Lung microvascular endothelial cell (primary cell): Measurements from ENCODE around the gene ZC3H4. TPM values are rescaled to one million over a fixed set of nuclear protein-coding genes. Genes with fewer than 3 reads are reported as not detected.

Experiments used
- DNase-seq, 2 donors: peaks; one replicate each; pipeline versions ENCODE4 v3.0.0 to v3.0.0-alpha.2; 2010; ENCODE audit warnings: low read depth in 2 of 2
- total RNA-seq: library from RNA; depleted of rRNA; stranded (reverse); fragments of >200 nt; gene quantifications from 2 replicates; pipeline ENCODE4 v1.2.1, GENCODE V29; 2014

The ZC3H4 gene
- total RNA-seq, 1 donor from 2014 or later, result 9.5 TPM

DNA sequence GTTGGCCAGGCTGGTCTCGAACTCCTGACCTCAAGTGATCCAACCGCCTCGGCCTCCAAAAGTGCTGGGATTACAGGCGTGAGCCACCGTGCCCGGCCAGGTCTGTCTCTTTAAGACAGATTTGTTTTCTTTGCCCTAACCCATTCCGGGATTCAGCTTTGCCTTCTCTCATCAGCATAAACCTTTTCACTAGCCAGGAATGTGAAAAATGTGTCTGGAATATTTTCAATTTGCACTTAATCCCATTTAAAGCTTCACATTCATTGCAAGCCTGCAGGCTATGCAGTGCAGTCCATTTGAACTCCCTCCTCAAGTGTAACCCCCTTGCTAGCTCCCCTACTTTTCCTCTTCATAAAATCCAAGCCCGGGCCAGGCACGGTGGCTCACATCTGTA lies 64.3 kb downstream of the ZC3H4 start:
- DNase-seq, result no peak

DNA sequence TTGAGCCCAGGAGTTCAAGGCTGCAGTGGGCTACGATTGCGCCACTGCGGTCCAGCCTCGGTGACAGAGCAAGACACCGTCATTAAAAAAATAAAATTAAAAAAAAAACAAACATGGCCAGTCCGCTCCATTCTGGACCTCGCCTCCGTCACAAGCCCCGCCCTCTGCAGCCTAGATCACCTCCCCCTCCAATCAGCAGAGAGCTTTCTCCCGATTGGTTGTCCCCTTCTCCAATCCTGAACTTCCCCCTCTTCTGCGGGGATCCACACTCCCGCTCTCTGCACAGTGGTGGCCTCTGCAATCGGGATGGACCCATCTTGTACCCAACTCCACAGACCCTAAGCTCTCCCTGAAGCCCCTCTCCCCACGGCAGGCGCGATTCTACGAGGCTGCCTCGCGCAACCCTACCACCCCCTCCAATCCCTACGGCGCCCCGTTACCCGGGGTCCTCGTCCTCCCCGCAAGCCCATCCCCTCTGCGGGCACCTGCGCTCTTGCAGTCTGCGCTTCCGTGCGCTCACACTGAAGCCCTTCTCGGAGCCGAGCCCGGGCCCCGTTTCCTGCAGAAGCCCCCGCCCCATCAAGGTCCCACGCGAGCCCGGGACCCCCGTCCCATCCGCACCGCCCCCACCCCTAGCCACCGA lies 65.7 kb downstream of the ZC3H4 start:
- peak; percentile 94 to 95 for DNase-seq

DNA sequence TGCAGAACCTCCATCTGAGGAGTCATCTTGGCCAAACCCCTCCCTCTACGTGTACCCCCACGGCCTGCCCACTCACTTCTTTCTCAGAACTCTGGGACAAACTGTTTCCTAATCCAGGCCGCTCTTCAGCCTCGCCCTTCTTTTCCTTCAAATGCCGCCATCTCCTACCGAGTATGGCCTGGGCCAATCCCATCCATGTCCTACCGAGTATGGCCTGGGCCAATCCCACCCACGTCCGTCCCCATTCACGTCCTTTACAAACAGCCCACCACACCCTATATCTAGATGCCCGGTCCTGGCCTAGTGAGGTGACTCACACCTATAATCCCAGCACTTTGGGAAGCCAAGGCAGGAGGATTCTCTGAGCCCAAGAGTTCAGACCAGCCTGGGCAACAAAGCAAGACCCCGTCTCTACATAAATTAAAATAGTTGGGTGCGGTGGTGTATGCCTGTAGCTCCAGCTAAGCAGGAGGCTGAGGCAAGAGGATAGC lies 66.3 kb downstream of the ZC3H4 start:
- DNase-seq, result no peak

DNA sequence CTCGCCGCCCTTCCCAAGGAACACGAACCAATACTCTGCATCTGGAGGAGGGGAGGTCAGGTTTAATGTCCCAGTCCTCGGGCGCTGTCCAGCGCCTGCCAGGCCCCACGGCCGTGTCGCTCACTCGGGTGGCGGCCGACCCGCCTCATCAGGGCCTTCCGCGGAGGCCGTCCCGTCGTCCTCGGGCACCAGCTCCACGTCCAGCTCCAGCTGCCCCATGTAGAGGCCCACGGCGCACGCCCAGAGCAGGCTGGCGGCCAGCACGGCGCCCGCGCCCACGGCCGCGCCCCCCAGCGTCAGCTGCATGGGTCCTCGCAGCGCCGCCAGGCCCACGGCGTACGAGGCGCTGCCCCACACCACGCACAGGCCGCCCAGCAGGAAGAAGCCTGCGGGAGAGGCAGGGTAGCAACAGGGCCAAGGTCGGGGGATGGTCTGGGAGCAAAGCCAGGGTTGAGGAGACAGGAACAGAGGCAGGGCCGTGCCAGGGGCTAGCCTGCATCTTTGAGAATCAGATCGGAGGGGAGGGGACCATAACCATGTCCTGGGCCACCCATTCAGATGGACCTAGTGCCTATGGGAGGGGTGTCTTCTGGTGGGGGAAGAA lies 67.6 kb downstream of the ZC3H4 start:
- DNase-seq, result no peak

DNA sequence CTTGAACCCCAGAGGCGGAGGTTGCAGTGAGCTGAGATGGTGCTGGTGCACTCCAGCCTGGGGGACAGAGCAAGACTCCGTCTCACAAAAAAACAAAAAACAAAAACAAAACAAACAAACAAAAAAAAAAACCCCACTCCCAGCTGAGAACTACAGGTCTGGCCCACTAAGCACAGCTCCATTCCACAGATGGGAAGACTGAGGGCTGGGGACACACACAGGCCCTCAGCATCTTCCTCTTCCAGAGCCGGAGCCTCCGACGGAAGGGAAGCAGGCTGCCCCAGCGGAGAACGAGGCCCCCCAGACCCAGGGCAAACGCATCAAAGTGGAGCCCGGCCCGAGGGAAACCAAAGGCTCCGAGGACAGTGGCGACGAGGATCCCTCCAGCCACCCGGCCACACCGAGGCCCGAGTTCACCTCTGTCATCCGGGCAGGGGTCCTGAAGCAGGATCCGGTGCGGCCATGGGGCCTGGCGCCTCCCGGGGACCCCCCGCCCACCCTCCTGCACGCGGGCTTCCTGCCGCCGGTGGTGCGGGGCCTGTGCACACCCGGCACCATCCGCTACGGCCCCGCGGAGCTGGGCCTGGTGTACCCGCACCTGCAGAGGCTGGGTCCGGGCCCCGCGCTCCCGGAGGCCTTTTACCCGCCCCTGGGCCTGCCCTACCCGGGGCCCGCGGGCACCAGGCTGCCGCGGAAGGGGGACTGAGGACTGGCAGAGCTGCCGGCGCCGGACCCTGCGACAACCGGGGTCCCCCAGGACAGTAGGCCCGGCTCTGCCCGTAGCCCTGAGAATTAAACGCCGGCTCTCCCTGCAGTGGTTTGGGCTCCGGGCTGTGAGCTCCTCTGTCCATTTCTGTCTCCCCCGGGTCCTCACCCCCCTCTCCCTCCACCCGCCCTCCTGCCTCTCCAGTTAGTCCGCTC lies 68.4 kb downstream of the ZC3H4 start:
- DNase-seq, result no peak

DNA sequence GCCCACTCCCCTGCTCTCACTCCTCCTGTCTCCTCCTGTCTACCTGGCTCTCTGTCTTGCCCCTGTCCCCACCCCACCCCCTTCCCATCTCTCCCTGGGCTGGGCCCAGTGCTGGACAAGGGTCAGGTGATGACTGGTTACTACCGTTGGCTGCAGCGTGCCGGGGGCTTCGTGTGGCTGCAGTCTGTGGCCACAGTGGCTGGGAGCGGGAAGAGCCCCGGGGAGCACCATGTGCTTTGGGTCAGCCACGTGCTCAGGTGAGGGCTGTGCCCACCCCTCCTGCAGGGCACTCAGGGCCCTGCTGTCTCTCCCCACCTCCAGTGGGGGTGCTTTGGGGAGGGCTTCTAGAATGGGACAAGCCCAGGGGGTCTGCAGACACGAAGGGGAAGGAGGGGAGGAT lies 72.7 kb downstream of the ZC3H4 start:
- no peak for DNase-seq

DNA sequence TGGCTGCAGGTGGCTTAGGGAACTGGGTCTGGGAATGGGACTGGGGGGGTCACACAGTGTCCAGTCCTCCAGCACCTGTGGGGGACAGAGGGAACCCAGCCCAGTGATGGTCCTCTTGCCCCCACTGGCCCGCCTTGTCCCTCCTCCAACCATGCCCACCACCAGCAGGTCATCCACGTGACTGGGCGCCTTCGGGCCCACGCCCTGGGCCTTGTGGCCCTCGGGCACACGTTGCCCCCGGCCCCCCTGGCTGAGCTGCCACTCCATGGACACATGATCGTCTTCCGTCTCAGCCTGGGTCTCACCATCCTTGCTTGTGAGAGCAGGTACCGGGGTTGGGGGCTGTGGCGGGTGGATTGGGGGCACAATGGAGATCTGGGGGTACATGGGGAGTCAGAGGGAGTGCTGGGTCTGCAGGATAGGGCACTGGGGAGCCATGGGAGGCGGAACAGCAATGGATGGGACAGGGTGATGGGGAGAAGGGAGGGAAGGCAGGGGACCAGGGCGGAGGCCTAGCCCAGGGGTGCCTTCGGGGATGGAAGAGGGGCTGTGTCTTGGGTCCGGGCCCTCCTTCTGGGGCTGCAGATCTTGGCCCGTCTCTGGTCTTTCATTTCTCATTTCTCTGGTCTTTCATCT lies 74.2 kb downstream of the ZC3H4 start:
- no peak for DNase-seq

DNA sequence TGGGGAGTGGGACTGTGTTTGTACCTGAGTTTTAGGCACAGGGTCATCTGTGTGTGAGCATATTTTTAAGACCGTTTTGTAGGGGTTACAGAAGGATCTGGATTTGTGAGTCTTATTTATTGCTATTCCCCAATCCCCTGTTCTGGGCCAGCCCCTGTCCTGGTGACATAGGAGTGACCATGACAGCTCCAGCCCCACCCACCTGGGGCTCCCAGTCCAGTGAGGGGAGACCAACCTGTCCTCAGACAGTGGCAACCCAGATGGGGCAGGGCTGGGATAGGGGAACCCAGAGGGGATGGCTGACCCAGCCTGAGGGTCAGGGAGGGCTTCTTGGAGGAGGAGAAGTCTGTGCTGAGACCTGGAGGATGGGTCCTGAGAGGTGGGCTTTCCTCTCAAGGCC lies 75.8 kb downstream of the ZC3H4 start:
- DNase-seq, result no peak

DNA sequence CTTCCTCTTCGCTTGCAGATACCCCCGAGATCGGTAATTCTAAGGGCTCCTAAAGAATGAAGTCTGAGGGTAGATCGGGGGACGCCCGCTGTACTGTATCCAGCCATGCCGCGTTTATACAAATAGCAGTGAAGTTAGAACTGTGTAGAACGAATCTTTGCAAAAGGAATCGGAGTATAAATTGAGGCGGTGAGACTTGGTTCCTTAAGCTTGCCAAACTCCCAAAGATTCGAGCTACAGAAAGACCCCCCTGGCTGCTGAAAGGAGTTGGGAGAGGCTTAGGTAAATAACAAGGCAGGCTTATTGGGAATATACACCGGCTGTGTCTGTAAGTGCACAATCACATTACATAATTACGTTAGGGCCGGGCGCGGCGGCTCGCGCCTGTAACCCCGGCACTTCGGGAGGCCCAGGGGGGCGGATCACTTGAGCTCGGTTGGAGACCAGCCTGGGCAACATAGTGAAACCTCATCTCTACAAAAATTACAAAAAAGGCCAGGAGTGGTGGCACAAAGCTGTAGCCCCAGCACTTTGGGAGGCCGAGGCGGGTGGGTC lies 77.4 kb downstream of the ZC3H4 start:
- DNase-seq, result no peak

DNA sequence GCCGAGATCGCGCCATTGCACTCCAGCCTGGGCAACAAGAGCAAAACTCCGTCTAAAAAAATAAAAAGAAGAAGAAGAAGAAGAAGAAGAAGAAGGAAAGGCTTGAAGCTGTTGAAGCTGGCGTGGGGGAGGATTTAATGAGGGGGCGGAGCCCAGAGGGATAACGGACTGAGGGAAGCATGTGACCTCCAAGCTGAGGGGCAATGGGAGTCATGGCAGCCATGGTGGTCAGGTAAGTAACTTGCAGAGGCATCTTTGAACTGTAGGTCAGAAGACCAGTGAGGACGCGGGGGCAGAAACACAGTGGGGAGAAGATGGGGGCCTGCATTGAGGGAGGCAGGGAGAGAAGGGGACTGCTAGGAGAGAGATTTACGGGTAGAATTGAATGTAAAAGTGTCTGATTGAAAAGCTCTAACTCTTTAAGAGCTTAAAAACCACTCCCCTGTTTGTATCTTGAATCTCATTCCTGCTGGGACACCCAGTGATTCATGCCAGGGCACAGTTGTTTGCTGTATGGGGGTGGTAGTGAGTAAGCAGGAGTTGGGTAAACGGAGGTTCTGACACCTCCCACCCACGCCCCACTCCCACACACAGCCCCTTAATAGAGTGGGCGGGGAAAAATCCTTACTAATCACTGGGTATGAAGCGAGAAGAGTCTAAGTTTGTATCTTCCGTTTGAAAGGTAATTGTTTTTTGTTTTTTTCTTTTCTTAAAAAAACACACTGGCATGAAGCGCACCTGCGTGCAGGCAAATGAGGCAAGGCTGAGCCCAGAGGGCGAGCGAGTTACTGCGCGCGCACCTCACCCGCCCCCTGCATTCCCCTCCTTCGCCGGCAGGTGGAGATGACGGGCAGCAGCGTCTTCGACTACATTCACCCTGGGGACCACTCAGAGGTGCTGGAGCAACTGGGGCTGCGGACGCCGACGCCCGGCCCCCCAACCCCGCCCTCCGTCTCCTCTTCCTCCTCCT lies 78.2 kb downstream of the ZC3H4 start:
- peak; percentile 61 to 80 for DNase-seq

DNA sequence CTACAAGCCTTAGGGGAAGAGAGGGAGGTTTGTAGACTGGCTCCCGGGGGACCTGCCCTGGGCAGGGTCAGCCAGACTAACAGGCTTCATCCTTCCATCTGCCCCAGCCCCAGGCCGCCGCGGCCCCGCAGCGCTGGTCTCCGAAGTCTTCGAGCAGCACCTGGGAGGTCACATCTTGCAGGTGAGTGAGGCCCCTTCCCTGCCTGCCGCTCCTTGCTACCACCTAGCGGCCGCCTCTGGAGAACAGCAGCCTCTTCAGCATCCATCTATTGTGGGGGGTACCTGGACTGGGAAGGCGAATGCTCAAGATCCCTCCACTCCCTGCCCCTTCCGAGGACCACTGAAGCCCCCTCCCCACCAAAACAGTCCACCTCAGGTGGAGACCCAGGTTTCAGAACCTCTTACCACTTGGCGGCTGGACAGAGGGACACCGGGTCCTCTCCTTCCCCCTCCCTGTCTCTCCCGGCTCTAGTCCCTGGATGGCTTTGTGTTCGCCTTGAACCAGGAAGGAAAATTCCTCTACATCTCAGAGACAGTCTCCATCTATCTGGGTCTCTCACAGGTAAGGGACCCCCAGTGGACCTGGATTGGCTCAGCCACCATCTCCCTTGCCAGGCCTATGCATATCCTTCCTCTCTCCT lies 81.3 kb downstream of the ZC3H4 start:
- peak; percentile 36 to 49 for DNase-seq

DNA sequence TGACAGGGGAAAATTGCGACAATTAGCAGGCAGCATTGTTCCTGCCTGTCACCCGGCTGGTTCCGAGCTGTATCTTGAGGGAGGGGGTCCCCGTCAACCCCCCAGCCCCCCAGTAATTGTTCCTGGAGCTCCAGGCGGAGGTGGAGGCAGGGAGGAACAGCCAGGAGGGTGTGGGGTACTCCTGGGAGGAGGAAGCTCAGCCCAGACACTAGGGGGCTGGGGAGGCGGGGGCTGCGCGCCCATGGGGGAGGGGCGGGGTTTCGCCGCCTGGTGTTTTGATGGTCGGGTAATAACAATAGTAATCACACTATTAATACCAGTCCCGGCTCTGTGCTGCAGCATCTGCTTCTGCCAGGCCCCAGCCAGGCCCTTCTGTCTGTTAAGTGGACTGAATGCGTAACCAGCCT lies 85.4 kb downstream of the ZC3H4 start:
- no peak for DNase-seq

DNA sequence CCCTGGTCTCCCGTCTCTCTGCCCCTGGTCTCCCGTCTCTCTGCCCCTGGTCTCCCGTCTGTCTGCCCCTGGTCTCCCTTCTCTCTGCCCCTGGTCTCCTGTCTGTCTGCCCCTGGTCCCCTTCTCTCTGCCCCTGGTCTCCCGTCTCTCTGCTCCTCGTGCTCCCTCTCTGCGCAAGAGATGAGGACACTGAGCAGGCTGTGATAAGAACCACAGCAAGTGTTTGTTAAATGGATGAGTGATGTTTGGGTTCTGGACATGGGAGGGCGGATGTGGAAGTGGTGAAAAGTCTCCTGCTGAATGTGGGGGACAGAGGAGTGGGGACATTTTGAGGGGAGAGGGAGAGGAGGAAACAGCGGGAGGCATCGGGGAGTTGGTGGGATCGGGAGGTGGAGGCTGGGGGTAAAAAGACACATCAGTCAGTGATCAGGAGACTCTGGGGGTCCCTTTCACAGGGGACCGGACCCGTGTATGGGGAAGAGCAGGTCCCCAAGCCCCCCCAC lies 85.9 kb downstream of the ZC3H4 start:
- no peak for DNase-seq

DNA sequence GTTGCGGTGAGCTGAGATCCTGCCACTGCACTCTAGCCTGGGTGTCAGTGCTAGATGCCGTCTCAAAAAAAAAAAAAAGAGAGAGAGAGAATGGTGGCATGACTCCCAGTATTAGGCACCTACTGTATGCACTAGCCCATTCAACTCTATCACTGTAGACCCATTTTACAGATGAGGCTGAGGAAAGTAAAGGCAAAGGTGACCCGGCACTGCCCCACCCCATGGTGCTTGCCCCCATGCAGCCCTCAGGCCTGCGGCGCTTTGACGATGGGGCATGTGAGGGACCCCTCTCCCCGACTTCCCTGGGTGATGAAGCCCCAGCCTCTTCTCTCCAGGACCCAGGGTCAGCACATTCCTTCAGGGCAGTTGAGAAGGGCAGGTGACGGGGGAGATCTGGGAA lies 86.7 kb downstream of the ZC3H4 start:
- DNase-seq, result no peak

DNA sequence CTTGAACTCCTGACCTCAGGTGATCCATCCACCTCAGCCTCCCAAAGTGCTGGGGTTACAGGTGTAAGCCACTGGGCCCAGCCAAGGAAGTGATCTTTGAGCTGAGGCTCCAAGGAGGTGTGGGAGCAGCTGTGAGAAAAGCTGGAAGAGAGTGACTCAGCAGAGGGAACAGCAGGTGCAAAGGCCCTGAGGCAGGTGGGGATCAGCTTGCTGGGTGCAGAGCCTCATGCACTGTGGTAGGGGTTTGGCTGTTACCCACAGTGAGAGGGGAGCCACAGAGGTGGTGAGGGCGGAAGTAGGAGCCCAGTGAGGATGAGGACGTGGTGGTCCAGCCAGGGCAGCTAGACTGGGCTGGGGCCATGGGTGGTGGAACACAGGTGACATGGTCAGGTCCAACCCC lies 87.4 kb downstream of the ZC3H4 start:
- DNase-seq, result no peak

DNA sequence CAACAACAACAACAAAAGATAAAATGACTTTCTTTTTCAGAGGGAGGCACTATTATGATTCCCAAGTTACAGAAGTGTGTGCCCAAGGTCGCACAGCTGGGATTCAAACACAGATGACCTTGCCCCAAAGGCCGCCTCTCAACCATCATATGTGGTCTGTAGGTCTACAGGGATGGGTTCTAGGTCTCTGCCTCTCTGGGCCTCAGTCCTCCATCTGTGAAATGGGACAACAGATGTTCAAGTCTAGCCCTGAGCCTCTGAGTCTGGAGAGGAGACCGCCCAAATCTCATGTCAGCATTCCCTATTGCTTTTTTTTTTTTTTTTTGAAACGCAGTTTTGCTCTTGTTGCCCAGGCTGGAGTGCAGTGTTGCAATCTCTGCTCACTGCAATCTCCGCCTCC lies 89.1 kb downstream of the ZC3H4 start:
- DNase-seq, result no peak

DNA sequence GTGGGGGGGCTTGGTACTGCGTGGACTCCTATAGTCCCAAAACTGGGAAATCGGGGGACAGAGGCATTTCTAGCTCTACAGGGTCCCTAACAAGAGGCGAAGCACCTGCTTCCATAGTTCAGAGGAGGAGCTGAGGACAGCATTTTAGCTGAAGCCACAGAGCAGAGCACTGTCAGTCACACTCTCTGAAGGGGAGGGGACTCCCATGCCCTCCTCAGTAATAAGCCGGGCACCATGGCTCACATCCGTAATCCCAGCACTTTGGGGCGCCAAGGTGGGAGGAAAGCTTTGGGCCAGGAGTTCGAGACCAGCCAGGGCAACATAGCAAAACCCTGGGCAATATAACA lies 90.2 kb downstream of the ZC3H4 start:
- DNase-seq, result no peak

DNA sequence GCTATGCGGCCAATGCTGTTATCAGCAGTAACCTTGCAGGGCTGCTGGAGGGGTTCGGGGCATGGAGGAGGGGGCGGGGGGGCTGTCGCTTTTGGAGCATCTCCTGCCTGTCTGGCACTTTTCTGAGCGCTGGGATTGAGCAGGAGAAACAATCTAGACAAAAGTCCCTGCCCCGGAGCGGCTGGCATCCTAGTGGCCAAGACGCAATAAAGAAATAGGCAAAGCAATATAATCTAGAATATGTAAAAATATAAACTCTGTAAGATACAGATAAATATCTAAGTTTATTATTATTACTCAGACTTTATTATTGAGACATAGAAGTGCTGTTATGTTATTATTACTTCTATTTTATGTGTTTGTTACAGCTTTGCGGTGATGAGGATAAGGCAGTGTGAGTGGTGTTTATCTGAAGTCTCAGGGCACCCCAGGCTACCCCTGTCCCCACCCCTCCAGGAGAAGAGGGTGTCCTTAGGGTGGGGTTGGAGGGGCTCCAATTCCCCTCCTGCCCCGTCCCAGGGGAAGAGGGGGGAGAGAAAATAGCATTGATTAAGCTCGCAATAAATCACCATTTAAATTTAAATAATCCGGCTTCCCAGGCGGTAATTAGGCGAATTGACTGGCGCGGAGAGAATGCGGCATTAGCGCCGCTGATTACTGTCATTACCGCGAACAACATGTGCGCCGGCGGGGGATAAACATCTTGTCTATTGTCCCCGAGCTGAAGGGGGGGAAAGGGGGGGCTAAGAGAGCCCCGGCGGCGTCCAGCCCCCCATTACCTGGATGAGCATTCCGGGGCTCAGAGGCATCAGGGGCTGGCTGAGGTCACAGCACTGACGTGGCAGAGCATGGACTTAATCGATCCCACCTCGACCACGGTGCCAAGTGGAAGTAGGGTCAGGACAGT lies 90.8 kb downstream of the ZC3H4 start:
- DNase-seq, result no peak

DNA sequence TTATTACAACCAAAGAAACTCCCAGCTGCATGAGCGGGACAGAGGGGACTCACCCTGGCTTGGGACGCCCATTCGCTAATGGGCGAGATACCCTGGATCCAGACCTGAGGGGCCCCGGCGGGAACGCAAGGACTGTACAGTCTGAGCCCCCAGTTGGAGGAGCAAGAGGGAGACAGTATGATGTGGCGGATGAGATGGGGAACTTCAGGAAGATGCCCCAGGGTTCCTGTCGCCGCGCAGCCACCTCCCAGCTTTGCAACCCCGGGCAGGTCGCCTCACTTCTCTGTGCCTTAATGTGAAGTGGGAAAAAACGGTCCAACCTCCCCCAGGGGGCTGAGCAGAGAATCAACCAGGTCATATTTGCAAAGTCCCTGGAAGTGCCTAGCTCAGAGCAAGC lies 91.4 kb downstream of the ZC3H4 start:
- no peak for DNase-seq
